SHP77 (cell line): ENCODE data around the gene NPIPB2.
"Not testable (repeated sequence)": the region's sequence is repeated elsewhere in the genome, so short reads cannot be mapped to it uniquely, and the experiment has no call there.

ENCODE experiments used
- DNase-seq, 2 experiments: peaks; one replicate each; lab custom pipeline; 2025; lab: John Stamatoyannopoulos, UW

The NPIPB2 gene

GRCh38 chr16:11957591-11958395, 15.9 kb upstream of the NPIPB2 start:
- DNase-seq: no peak

GRCh38 chr16:11956558-11956957, 14.7 kb upstream of the NPIPB2 start:
- no peak for DNase-seq

- no peak for DNase-seq
Observed at GRCh38 chr16:11955713-11956123, 13.9 kb upstream of the NPIPB2 start.

GRCh38 chr16:11953576-11953975, 11.7 kb upstream of the NPIPB2 start:
- DNase-seq: not testable (repeated sequence)

- no peak for DNase-seq
Observed at GRCh38 chr16:11950388-11950787, 8.5 kb upstream of the NPIPB2 start.

GRCh38 chr16:11949527-11949926, 7.7 kb upstream of the NPIPB2 start:
- DNase-seq: peak; percentile 28 to 65

GRCh38 chr16:11948819-11949218, 7.0 kb upstream of the NPIPB2 start:
- no peak for DNase-seq

- no peak for DNase-seq
Observed at GRCh38 chr16:11946433-11946832, 4.6 kb upstream of the NPIPB2 start.

- not testable (repeated sequence) for DNase-seq
Observed at GRCh38 chr16:11927350-11927749, 14.5 kb downstream of the NPIPB2 start.

GRCh38 chr16:11924046-11924445, 17.8 kb downstream of the NPIPB2 start:
- DNase-seq: not testable (repeated sequence)

GRCh38 chr16:11916524-11917285, 25.1 kb downstream of the NPIPB2 start:
- peak; percentile 83 to 88 for DNase-seq

- DNase-seq: peak; percentile 95 to 98
Observed at GRCh38 chr16:11915644-11916523, 26.0 kb downstream of the NPIPB2 start, which contains the start of gene GSPT1. TSS of gene GSPT1 (minus strand) at chr16:11915956. CDS start at chr16:11915720, 236 bp downstream.

- DNase-seq: peak in 1 of 2 experiments; percentile 6
Observed at GRCh38 chr16:11915114-11915643, 26.7 kb downstream of the NPIPB2 start.

GRCh38 chr16:11914210-11915113, 27.4 kb downstream of the NPIPB2 start:
- DNase-seq: peak in 1 of 2 experiments; percentile 12

GRCh38 chr16:11913425-11914079, 28.3 kb downstream of the NPIPB2 start:
- DNase-seq: no peak

- DNase-seq: no peak
Observed at GRCh38 chr16:11909653-11910545, 31.9 kb downstream of the NPIPB2 start.

GRCh38 chr16:11907160-11907970, 34.5 kb downstream of the NPIPB2 start:
- no peak for DNase-seq

GRCh38 chr16:11903906-11904305, 37.9 kb downstream of the NPIPB2 start:
- DNase-seq: no peak
